Measurements from ENCODE around the gene NGFR. TPM values are rescaled to one million over a fixed set of nuclear protein-coding genes. Genes with fewer than 3 reads are reported as not detected.

The NGFR gene
- total RNA-seq, 1 donor from 2014 or later: not detected

DNA sequence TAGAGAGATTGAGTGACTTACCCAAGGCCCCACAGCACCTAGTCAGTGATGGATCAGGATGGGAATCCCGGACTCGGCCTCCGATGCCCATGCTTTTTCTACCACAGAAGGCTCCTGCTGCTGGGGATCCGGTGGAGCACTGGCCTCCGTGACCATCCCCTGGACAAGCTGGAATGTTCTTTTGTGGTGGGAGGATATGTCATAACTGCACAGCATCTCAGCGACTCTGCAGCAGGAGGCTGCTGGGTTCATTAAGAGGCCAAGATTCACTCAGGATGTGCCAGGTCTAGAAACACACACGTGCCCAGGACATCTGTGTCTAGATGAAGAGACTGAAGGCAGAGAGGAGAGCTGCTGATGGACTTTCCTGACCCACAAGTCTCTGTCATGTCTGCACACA lies 34.7 kb upstream of the NGFR start:
- intact Hi-C loops (cut with micrococcal nuclease): no loop called here
- Mint-ChIP-seq H3K4me3 (no peak overlapping the region), H3K27ac (no peak overlapping the region), H3K36me3 (ENCODE audit: low read depth) (no peaks in the 10 kb centered on the region), H3K4me1 (no peaks in the 10 kb centered on the region), H3K27me3 (peaks cover 37% of the 10 kb centered on the region), H3K9me3 (no peaks in the 10 kb centered on the region)
- no peak for DNase-seq

DNA sequence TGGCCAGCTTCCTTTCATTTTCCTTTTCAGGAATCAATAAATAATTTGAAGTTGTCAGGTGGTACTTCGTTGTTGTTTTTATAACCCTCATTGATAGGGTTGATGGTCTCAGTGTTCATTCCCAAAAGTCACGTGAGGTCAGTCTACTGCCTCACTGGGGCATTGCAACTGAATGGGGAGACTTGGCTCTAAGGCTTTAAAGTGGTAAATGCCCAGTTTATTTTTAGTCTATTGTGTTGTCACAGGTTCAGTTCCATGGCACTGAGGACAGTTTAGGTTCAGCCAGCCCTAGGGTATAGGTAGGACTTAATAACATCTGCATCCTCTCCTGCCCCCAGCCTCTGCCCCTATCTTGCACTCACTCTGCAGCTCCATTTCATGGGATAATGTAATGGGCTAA lies 33.5 kb upstream of the NGFR start:
- no peaks in the 10 kb centered on the region for H3K4me1 Mint-ChIP-seq
- peaks cover 33% of the 10 kb centered on the region for H3K27me3 Mint-ChIP-seq
- H3K36me3 Mint-ChIP-seq (ENCODE audit: low read depth): no peaks in the 10 kb centered on the region
- H3K9me3 Mint-ChIP-seq: no peaks in the 10 kb centered on the region
- intact Hi-C loops (cut with micrococcal nuclease): no loop called here
- DNase-seq: no peak
- H3K4me3 Mint-ChIP-seq: no peak overlapping the region
- no peak overlapping the region for H3K27ac Mint-ChIP-seq

DNA sequence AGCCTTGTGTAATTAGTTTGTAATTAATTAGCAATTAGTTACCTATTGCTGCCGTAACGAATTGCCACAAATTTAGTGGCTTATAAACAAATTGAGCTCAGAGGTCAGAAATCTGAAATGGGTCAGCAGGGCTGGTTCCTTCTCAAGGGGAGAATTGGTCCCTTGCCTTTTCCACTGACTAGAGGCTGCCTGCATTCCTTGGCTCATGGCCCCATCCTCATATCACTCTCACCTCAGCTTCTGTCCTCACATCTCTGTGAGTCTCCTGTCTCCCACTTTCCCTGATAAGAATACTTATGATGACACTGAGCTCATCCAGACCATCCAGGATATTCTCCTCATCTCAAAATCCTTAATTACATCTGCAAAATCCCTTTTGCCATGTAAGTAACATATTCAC lies 31.0 kb upstream of the NGFR start:
- no peak overlapping the region for H3K27ac Mint-ChIP-seq
- peaks cover 38% of the 10 kb centered on the region for H3K27me3 Mint-ChIP-seq
- no peaks in the 10 kb centered on the region for H3K9me3 Mint-ChIP-seq
- no peaks in the 10 kb centered on the region for H3K4me1 Mint-ChIP-seq
- no peak for DNase-seq
- intact Hi-C loops (cut with micrococcal nuclease): no loop called here
- no peaks in the 10 kb centered on the region for H3K36me3 Mint-ChIP-seq (ENCODE audit: low read depth)
- H3K4me3 Mint-ChIP-seq: no peak overlapping the region

DNA sequence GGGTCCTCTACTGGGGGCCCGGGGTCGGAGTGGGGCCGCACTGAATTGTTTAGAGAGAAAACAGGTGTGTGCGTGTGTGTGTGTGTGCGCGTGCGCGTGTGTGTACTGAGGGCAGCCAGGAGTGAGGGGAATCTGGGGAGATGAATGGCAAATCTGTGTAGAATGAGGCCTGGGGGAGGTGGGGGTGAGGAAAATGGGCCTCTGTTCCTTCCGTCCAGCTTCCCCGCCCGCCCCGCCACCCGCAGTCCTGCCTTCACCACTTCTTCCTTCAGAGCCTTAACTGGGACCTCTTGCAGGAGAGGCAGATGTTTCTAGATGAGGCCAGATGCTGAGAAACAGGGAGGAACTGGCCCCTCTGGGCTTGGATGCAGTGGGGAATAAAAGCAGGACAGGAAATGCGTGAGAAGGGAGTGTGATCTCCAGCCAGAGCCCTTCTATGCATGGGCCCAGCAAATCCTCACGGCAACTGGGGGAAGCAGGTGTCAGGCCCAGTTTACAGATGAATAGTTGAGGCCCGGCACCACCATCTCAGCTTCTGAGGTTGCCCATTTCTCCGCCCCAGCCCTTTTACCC lies 29.7 kb upstream of the NGFR start:
- Mint-ChIP-seq H3K36me3 (ENCODE audit: low read depth) (no peaks in the 10 kb centered on the region), H3K4me3 (no peak overlapping the region), H3K27me3 (peaks cover 44% of the 10 kb centered on the region), H3K9me3 (no peaks in the 10 kb centered on the region), H3K27ac (no peak overlapping the region), H3K4me1 (no peaks in the 10 kb centered on the region)
- intact Hi-C loops (cut with micrococcal nuclease): no loop called here
- no peak for DNase-seq

DNA sequence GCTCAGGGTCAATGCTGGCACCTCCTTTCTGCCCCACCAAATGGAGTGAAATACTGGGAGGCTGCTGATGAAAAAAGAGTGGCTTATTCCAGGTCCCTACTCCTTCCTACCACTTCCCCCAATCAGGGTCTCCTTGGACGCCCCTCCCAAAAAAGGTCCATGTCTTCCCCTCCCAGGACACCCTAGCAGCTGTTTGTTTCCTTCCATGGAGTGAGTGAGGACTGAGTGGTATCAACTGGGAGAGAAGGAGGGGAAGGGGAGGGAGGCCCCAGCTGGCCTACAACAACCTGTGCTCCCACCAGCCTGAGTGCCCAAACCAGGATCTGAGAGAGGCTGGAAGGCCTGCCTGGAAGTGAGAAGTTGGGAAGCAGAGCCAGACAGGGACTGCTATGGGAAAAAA lies 28.7 kb upstream of the NGFR start:
- no peak for DNase-seq
- peaks cover 49% of the 10 kb centered on the region for H3K27me3 Mint-ChIP-seq
- intact Hi-C loops (cut with micrococcal nuclease): no loop called here

DNA sequence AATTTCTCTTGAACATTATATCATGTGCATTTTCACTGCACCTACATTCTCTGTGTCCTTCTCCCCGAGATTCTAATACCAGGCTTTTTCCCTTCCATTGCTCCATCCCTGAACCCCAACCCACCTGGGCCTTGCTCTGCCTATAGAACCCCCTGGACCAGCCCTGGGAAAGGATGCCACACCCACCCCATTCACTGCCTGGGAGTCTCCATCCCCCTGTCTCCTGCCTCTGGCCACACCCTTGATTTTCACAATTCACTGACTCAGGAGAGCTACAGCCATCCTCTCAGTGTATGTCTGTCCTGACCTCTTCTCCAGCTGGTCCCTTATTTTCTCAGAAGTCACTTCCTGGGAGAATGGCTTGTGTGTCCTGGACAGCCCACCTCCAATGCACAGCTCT lies 27.9 kb upstream of the NGFR start:
- H3K36me3 Mint-ChIP-seq (ENCODE audit: low read depth): no peaks in the 10 kb centered on the region
- no peak overlapping the region for H3K27ac Mint-ChIP-seq
- no peak overlapping the region for H3K4me3 Mint-ChIP-seq
- no peak for DNase-seq
- no peaks in the 10 kb centered on the region for H3K4me1 Mint-ChIP-seq
- peaks cover 57% of the 10 kb centered on the region for H3K27me3 Mint-ChIP-seq
- intact Hi-C loops (cut with micrococcal nuclease): no loop called here
- no peaks in the 10 kb centered on the region for H3K9me3 Mint-ChIP-seq

More for the DNA sequence above, 28.7 kb upstream of the NGFR start:
- Mint-ChIP-seq H3K9me3 (no peaks in the 10 kb centered on the region), H3K36me3 (ENCODE audit: low read depth) (no peaks in the 10 kb centered on the region), H3K27ac (no peak overlapping the region), H3K4me1 (no peaks in the 10 kb centered on the region), H3K4me3 (no peak overlapping the region)

DNA sequence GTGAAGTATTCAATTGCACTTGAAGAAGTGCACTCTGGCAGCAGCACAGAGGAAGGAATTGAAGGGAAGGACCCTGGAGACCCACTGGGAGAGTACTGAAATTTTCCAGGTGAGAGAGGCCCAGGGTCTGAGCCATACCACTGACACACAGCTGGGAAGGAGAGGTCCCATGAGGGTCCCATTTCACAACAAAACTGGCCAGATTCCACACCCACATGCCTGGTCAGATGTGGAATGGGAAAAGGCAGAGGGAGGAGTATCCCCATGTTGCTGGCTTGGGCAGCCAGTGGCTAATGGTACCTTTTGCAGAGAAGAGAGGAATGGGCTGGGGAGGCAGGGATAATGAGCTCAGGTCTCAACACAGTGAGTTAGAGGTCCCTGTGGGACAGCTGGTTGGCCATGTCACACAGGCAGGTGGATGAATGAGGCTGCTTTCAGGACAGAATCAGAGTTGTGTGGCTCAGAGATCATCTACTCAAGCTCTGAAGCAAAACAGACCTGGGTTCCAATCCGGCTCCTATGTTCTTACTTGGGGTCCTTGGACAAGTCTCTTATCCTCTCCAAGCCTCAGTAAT lies 26.2 kb upstream of the NGFR start:
- intact Hi-C loops (cut with micrococcal nuclease): no loop called here
- Mint-ChIP-seq H3K4me3 (no peak overlapping the region), H3K36me3 (ENCODE audit: low read depth) (no peaks in the 10 kb centered on the region), H3K9me3 (no peaks in the 10 kb centered on the region), H3K27me3 (peaks cover 55% of the 10 kb centered on the region), H3K4me1 (no peaks in the 10 kb centered on the region), H3K27ac (no peak overlapping the region)
- DNase-seq: no peak

DNA sequence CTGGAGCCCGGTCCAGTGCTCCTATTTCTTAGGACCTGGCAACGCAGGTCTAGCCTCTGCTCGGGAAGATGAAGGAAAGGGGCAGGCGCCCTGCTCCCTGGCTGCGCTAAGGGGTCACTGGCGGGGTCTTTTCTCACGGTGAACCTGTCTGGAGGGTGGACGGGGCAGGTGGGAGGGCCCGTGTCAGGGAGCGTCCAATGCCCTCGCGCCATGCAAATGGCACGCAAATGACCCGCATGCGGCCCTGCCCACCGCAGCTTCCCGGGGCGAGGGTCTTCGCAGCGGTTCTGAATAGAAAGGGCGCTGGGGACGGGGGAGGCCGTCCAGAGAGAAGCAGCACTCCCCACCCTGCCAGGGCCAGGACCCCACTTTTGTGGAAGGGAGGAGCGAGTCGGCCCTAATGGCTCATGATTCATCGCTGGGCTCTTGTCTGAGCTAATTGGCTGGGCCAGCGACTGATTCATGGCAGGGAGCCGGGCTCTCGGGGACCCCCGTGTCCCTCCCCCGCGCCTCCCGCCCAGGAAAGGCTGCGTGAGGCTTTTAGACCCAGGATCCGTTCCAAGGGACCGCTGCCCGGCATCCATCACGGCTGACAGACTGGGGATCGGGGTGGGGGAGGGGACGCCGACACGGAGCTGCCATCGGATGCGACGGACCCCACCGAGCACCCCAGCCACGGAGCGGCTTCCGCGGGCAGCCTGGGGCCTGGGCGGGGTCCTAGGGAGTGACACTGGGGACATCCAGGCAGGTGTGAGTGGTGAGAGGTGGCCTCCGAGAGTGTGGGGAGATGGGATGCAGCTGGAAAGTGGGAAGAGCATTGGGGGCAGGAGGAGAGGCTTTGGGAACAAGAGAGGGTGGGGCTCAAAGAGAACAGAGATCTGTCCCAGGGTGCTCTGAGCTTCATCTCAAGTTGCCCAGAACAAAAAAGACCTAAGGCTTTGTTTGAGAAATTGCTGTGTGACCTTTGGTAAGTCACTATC lies 25.0 kb upstream of the NGFR start:
- Mint-ChIP-seq H3K4me1 (no peaks in the 10 kb centered on the region), H3K27me3 (peaks cover 59% of the 10 kb centered on the region), H3K36me3 (ENCODE audit: low read depth) (no peaks in the 10 kb centered on the region), H3K4me3 (no peak overlapping the region), H3K9me3 (peaks cover 8% of the 10 kb centered on the region), H3K27ac (no peak overlapping the region)
- no peak for DNase-seq
- intact Hi-C loops (cut with micrococcal nuclease): no loop called here

DNA sequence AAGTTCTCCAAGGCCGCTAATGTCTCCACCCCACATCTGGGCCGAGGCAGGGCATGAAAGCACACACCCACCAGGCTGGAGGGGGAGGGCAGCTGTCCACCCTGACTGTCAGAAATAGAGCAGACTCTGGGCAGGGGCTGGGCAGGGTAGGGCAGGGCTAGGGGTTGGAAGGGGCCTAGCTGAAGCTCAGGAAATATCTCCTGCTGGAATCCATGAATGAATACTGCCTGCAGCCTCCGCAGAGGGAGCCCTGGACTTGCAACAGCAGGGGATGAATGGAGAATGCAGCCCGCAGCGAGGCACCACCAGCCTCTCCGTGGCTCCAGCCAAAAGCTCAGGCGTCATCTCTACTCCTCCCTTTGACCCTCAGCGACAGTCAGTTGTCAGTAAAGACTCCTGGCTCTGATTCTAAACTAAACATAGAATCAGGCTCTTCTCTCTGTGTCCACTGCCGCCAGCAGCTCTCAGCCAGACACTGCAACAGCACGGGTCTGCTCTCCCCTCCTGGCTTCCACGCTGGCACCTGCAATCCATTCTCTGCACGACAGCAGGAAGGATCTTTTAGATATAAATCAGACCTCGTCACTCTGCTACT lies 23.9 kb upstream of the NGFR start:
- Mint-ChIP-seq H3K4me1 (no peaks in the 10 kb centered on the region), H3K36me3 (ENCODE audit: low read depth) (peaks cover 1% of the 10 kb centered on the region), H3K4me3 (no peak overlapping the region), H3K27me3 (peaks cover 58% of the 10 kb centered on the region), H3K9me3 (peaks cover 17% of the 10 kb centered on the region), H3K27ac (no peak overlapping the region)
- DNase-seq: no peak
- intact Hi-C loops (cut with micrococcal nuclease): no loop called here

DNA sequence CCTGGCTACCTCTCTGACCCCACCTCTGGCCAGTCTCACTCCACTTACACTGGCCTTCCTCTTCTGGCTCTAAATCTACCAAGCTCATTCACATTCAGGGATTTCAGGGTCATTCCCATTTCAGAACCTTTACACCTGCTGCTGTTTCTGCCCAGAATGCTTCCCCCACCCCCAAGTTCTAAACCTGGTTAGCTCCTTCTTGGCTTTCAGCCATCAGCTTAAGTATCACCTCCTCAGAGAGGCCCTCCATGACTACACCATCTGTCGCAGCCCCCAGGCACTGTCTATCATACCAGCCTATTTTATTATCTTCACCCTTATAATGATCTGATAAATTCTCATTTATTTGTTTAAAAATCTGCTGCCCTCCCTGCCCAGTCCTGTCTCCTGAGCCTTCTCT lies 23.3 kb upstream of the NGFR start:
- peaks cover 18% of the 10 kb centered on the region for H3K9me3 Mint-ChIP-seq
- no peak overlapping the region for H3K4me3 Mint-ChIP-seq
- H3K27me3 Mint-ChIP-seq: peaks cover 59% of the 10 kb centered on the region
- H3K36me3 Mint-ChIP-seq (ENCODE audit: low read depth): peaks cover 1% of the 10 kb centered on the region
- intact Hi-C loops (cut with micrococcal nuclease): no loop called here
- no peak for DNase-seq
- no peaks in the 10 kb centered on the region for H3K4me1 Mint-ChIP-seq
- no peak overlapping the region for H3K27ac Mint-ChIP-seq

DNA sequence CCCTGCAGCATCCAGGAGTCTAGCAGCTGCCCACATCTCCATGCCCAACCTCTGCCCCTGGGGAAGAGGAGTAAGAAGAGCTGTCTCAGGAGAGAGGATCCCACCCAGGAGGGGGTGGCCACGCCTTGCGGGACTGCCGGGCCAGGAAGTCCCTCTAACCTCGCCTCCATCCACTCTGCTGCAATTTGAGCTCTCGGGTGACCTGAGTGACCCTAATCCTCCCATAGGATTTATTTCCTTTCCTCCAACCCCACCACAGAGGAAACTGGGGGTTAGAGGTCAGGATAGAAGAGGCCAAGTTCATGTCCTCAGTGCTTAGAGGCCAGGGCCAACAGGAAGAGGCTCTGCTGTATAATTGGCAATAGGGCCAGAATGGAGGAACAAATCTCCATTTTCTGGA lies 22.6 kb upstream of the NGFR start:
- Mint-ChIP-seq H3K4me1 (no peaks in the 10 kb centered on the region), H3K4me3 (no peak overlapping the region), H3K9me3 (peaks cover 18% of the 10 kb centered on the region), H3K36me3 (ENCODE audit: low read depth) (peaks cover 1% of the 10 kb centered on the region), H3K27me3 (peaks cover 59% of the 10 kb centered on the region), H3K27ac (no peak overlapping the region)
- DNase-seq: no peak
- intact Hi-C loops (cut with micrococcal nuclease): no loop called here

DNA sequence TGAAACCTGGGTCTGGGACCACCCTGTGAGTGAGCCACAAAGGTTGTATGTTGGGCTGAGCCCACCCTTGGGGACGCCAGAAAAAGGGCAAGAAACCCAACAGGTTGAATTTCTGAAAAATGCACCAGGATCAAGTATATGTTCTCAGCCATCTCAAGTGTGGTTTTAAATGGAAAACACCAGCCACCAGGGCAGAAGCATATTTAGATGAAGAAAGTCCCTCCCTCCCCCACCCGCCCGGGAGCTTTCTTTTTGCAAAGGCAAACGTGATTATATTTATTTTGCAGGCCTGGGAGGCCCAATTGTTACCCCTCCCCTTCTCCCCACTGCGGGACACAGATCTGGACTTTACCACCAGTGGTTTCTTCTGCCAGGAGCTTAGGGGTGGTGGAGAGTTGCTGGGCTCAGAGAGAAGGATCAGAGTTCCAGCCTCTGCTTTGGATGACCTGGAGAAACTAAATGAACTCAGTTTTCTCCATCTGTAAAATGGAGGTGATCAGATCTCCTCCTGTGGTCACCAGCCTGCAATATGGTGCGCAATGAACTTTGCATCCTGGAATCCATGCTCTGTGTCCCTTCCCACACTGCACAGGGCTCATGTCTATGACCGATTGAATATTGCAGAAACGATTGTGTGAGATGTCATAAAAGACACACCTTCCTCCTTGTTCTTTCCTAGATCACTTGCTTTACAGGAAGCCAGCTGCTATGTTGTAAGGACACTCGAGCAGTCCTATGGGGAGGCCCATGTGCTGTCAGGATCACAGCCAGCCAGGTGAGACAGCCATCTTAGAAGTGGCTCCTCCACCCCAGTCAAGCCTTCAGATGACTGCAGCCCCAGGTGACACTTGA lies 21.0 kb upstream of the NGFR start:
- Mint-ChIP-seq H3K4me1 (no peaks in the 10 kb centered on the region), H3K36me3 (ENCODE audit: low read depth) (peaks cover 1% of the 10 kb centered on the region), H3K9me3 (peaks cover 18% of the 10 kb centered on the region), H3K4me3 (no peak overlapping the region), H3K27ac (no peak overlapping the region), H3K27me3 (peaks cover 56% of the 10 kb centered on the region)
- intact Hi-C loops (cut with micrococcal nuclease): no loop called here
- no peak for DNase-seq

DNA sequence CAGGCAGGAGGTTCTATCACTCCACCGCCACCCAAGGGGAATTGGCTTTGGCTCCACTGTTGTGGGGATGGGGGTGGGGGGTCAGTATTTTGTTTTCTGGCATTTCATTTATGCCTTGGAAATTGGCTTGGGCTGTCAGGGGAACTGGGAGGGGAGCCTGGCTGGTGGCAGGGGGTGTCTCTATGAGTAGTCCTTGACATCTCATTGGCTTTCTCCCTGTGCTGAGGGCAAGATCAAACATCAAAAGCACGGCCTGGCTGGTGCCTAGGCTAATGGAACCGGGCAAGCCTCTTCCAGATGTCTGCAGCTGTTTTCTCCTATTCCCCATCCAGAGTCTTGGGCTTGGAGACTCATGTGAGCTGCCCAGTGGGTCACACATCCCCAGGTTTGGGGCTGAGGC lies 17.4 kb upstream of the NGFR start:
- H3K27me3 Mint-ChIP-seq: peaks cover 38% of the 10 kb centered on the region
- DNase-seq: no peak
- peaks cover 18% of the 10 kb centered on the region for H3K9me3 Mint-ChIP-seq
- H3K4me3 Mint-ChIP-seq: no peak overlapping the region
- no peak overlapping the region for H3K27ac Mint-ChIP-seq
- no peaks in the 10 kb centered on the region for H3K4me1 Mint-ChIP-seq
- peaks cover 1% of the 10 kb centered on the region for H3K36me3 Mint-ChIP-seq (ENCODE audit: low read depth)
- intact Hi-C loops (cut with micrococcal nuclease): no loop called here
